H1 (cell line): ENCODE results near the gene NR1H3. TPM values are rescaled to one million over a fixed set of nuclear protein-coding genes. Genes with fewer than 3 reads are reported as not detected.

Experiments used
- CTCF ChIA-PET: fragments of 300-600 bp; sonication (Branson Sonifier 250); formaldehyde crosslinking; loops from one replicate; lab custom pipeline; 2021; ENCODE audit not compliant: partially characterized antibody; lab: Charles Lee
- POLR2A ChIA-PET: fragments of 300-600 bp; sonication (Branson Sonifier 250); formaldehyde crosslinking; loops from one replicate; lab custom pipeline; 2021; ENCODE audit warnings: inconsistent platforms; ENCODE audit not compliant: partially characterized antibody; lab: Charles Lee
- DNase-seq, 2 experiments: peaks; one replicate each; pipeline versions ENCODE4 v3.0.0 to v3.0.0-alpha.2; 2010 to 2022; ENCODE audit warnings: low spot score in 2 of 2, low read depth in 1 of 2, mixed read lengths in 1 of 2
- FAIRE-seq: peaks from 2 replicates; lab custom pipeline; 2011; peaks lifted over from hg19 to GRCh38; lab: Jason Lieb, UNC
- H2AFZ ChIP-seq: 2 replicates; pipeline ENCODE4 v1.8.1; 2012; ENCODE audit warnings: low read length, inconsistent platforms
- H2AK5ac ChIP-seq: 2 replicates; pipeline ENCODE4 v1.6.1; 2013; ENCODE audit warnings: low read depth, low read length
- H2BK120ac ChIP-seq: replicated peaks from 2 replicates; pipeline ENCODE3; 2013; ENCODE audit warnings: low read depth, low read length, inconsistent platforms
- H2BK12ac ChIP-seq: 2 replicates; pipeline ENCODE4 v1.6.1; 2013; ENCODE audit warnings: low read depth, low read length
- H2BK15ac ChIP-seq: 2 replicates; pipeline ENCODE4 v1.6.1; 2013; ENCODE audit warnings: low read length
- H2BK20ac ChIP-seq: 2 replicates; pipeline ENCODE4 v1.6.1; 2013; ENCODE audit warnings: low read length
- H2BK5ac ChIP-seq: 2 replicates; pipeline ENCODE4 v1.6.1; 2013; ENCODE audit warnings: low read depth, low read length
- H3K14ac ChIP-seq: 2 replicates; pipeline ENCODE4 v1.6.1; 2013; ENCODE audit warnings: inconsistent platforms; ENCODE audit not compliant: insufficient read length
- H3K18ac ChIP-seq: 2 replicates; pipeline ENCODE4 v1.6.1; 2013; ENCODE audit warnings: low read length; ENCODE audit errors: extremely low read depth
- H3K23ac ChIP-seq: 2 replicates; pipeline ENCODE4 v1.6.1; 2013; ENCODE audit warnings: inconsistent platforms; ENCODE audit not compliant: insufficient read length
- H3K23me2 ChIP-seq: 2 replicates; pipeline ENCODE4 v1.6.1; 2013; ENCODE audit warnings: low read depth, low read length
- H3K27ac ChIP-seq: 2 replicates; pipeline ENCODE4 v1.6.1; 2011; ENCODE audit warnings: low read depth, low read length, inconsistent platforms
- H3K27me3 ChIP-seq, 4 experiments: replicated peaks in 1 of 4; 1 replicate in 1 of 4; 2 replicates in 3 of 4; pipeline versions ENCODE4 v1.6.1 to v1.8.1; 2011 to 2013; ENCODE audit warnings: low read length in 3 of 4, mild to moderate bottlenecking in 3 of 4, inconsistent platforms in 2 of 4, mixed read lengths in 2 of 4, moderate library complexity in 1 of 4; ENCODE audit not compliant: control insufficient read depth in 3 of 4, insufficient read depth in 3 of 4; ENCODE audit errors: extremely low read depth in 1 of 4
- H3K36me3 ChIP-seq, 4 experiments: 2 replicates each; pipeline versions ENCODE4 v1.6.1 to v1.8.1; 2011 to 2013; ENCODE audit warnings: mild to moderate bottlenecking in 4 of 4, low read length in 3 of 4, moderate library complexity in 2 of 4, control low read depth in 1 of 4, inconsistent platforms in 1 of 4; ENCODE audit not compliant: insufficient read depth in 4 of 4, control insufficient read depth in 2 of 4
- H3K4ac ChIP-seq: replicated peaks from 2 replicates; pipeline ENCODE3; 2013; ENCODE audit warnings: low read length, low read depth, mixed read lengths, inconsistent platforms; ENCODE audit not compliant: insufficient read length
- H3K4me1 ChIP-seq, 4 experiments: replicated peaks in 1 of 4; 1 replicate in 1 of 4; 2 replicates in 3 of 4; pipeline versions ENCODE4 v1.6.1 to v1.8.1; 2011 to 2013; ENCODE audit warnings: low read length in 3 of 4, inconsistent platforms in 2 of 4, mixed read lengths in 1 of 4; ENCODE audit not compliant: insufficient read depth in 4 of 4, control insufficient read depth in 3 of 4
- H3K4me2 ChIP-seq, 2 experiments: 2 replicates each; pipeline versions ENCODE4 v1.6.1 to v1.8.1; 2011 to 2013; ENCODE audit warnings: low read depth in 2 of 2, low read length in 2 of 2, control low read depth in 1 of 2, inconsistent platforms in 1 of 2, mild to moderate bottlenecking in 1 of 2; ENCODE audit not compliant: insufficient read depth in 1 of 2
- H3K4me3 ChIP-seq, 4 experiments: fragments of 200-600, 300-600 bp in 1 of 4; sonication (generic), shearing (Covaris generic), sonication (Bioruptor Twin) in 1 of 4; 2 replicates each; pipeline versions ENCODE4 v1.5.1 to v1.8.1; 2011 to 2016; ENCODE audit warnings: low read length in 4 of 4, low read depth in 3 of 4, control low read depth in 2 of 4, inconsistent platforms in 2 of 4, mild to moderate bottlenecking in 2 of 4, mixed read lengths in 1 of 4, moderate library complexity in 1 of 4; ENCODE audit not compliant: insufficient read depth in 2 of 4; ENCODE audit errors: extremely low read depth in 1 of 4
- H3K56ac ChIP-seq: replicated peaks from 2 replicates; pipeline ENCODE3; 2013; ENCODE audit warnings: low read depth, mild to moderate bottlenecking, mixed read lengths, low read length, inconsistent platforms; ENCODE audit not compliant: insufficient read length
- H3K79me1 ChIP-seq: 2 replicates; pipeline ENCODE4 v1.6.1; 2013; ENCODE audit warnings: low read depth, low read length, control low read depth
- H3K79me2 ChIP-seq, 2 experiments: 2 replicates each; pipeline versions ENCODE4 v1.6.1 to v1.8.1; 2012 to 2013; ENCODE audit warnings: low read length in 2 of 2, mild to moderate bottlenecking in 2 of 2, inconsistent platforms in 1 of 2; ENCODE audit not compliant: insufficient read depth in 2 of 2, control insufficient read depth in 1 of 2
- H3K9ac ChIP-seq, 4 experiments: replicated peaks in 1 of 4; 1 replicate in 1 of 4; 2 replicates in 3 of 4; pipeline versions ENCODE4 v1.6.1 to v1.8.1; 2011 to 2013; ENCODE audit warnings: low read depth in 3 of 4, low read length in 3 of 4, control low read depth in 2 of 4, mild to moderate bottlenecking in 2 of 4, moderate library complexity in 2 of 4, inconsistent platforms in 1 of 4; ENCODE audit errors: extremely low read depth in 1 of 4
- H3K9me3 ChIP-seq, 2 experiments: 2 replicates each; pipeline versions ENCODE4 v1.6.1 to v1.8.1; 2012 to 2013; ENCODE audit warnings: mild to moderate bottlenecking in 2 of 2, moderate library complexity in 2 of 2, control low read depth in 1 of 2, inconsistent platforms in 1 of 2, low read depth in 1 of 2, low read length in 1 of 2, mixed read lengths in 1 of 2; ENCODE audit not compliant: insufficient read depth in 2 of 2
- H4K20me1 ChIP-seq, 2 experiments: replicated peaks in 1 of 2; 2 replicates each; pipeline versions ENCODE3 to v1.8.1; 2011 to 2013; ENCODE audit warnings: inconsistent platforms in 2 of 2, low read length in 2 of 2, mild to moderate bottlenecking in 1 of 2; ENCODE audit not compliant: insufficient read depth in 2 of 2, control insufficient read depth in 1 of 2
- H4K5ac ChIP-seq: 2 replicates; pipeline ENCODE4 v1.6.1; 2013; ENCODE audit warnings: low read length, low read depth, mixed read lengths, inconsistent platforms; ENCODE audit not compliant: insufficient read length
- H4K8ac ChIP-seq: 2 replicates; pipeline ENCODE4 v1.8.0; 2013; ENCODE audit warnings: mild to moderate bottlenecking, moderate library complexity, low read length, inconsistent platforms; ENCODE audit not compliant: insufficient read depth; ENCODE audit errors: extremely low read depth
- H4K91ac ChIP-seq: replicated peaks from 2 replicates; pipeline ENCODE3; 2013; ENCODE audit warnings: low read length, mixed read lengths, inconsistent platforms; ENCODE audit not compliant: insufficient read length
- CEBPB ChIP-seq: IDR thresholded peaks from 2 replicates; pipeline ENCODE4 v1.6.1; 2012; ENCODE audit warnings: low read depth, low read length
- GTF2F1 ChIP-seq: IDR thresholded peaks from 2 replicates; pipeline ENCODE4 v1.6.1; 2012; ENCODE audit warnings: low read depth, low read length, improper control_type of control experiment, borderline replicate concordance
- HDAC2 ChIP-seq, 2 experiments: fragments of 300-600 bp in 1 of 2; sonication (generic) in 1 of 2; IDR thresholded peaks; 2 replicates each; pipeline ENCODE4 v1.6.1; 2011 to 2012; ENCODE audit warnings: low read depth in 2 of 2, low read length in 2 of 2, mild to moderate bottlenecking in 2 of 2, moderate library complexity in 2 of 2, borderline replicate concordance in 1 of 2, inconsistent platforms in 1 of 2
- JUN ChIP-seq: IDR thresholded peaks from 2 replicates; pipeline ENCODE4 v1.6.1; 2011; ENCODE audit warnings: low read depth, mild to moderate bottlenecking, improper control_type of control experiment, low read length
- KDM5A ChIP-seq: fragments of 200-600 bp; IDR thresholded peaks from 2 replicates; pipeline ENCODE4 v1.7.1; 2012; ENCODE audit warnings: mild to moderate bottlenecking, low read length, inconsistent platforms, mixed read lengths
- NANOG ChIP-seq: IDR thresholded peaks from 2 replicates; pipeline ENCODE4 v1.6.1; 2011; ENCODE audit warnings: low read length, low read depth, mild to moderate bottlenecking, inconsistent platforms; ENCODE audit not compliant: insufficient read depth, poor library complexity, severe bottlenecking
- RXRA ChIP-seq: IDR thresholded peaks from 2 replicates; pipeline ENCODE4 v1.6.1; 2011; ENCODE audit warnings: low read depth, mild to moderate bottlenecking, low read length, moderate library complexity; ENCODE audit not compliant: insufficient read depth
- SP1 ChIP-seq: IDR thresholded peaks from 2 replicates; pipeline ENCODE4 v1.6.1; 2011; ENCODE audit warnings: low read depth, low read length
- TAF1 ChIP-seq: IDR thresholded peaks from 2 replicates; pipeline ENCODE4 v1.6.1; 2011; ENCODE audit warnings: mild to moderate bottlenecking, low read depth, low read length
- WGBS, 2 experiments: shearing (Covaris generic) in 1 of 2; methylation state at CpG; one replicate each; pipeline versions ENCODE4 v1.1.6 to v1.1.7; 2013 to 2015; ENCODE audit warnings: low lambda C conversion rate in 2 of 2, mixed read lengths in 2 of 2, inconsistent platforms in 1 of 2, low coverage in 1 of 2, missing lambda C conversion rate in 1 of 2; ENCODE audit not compliant: insufficient replicate concordance in 2 of 2, insufficient coverage in 1 of 2, insufficient read length in 1 of 2; ENCODE audit errors: extremely low coverage in 1 of 2, missing lambda C conversion rate in 1 of 2; 5-methylcytosine and 5-hydroxymethylcytosine counted together
- polyA plus RNA-seq, 7 experiments: library from polyadenylated mRNA; depleted of rRNA in 3 of 7; stranded (reverse) in 5 of 7; unstranded in 2 of 7; fragments of >200 nt in 5 of 7; fragments of 200-250 nt in 2 of 7; gene quantifications; 1 replicate in 5 of 7; 2 replicates in 1 of 7; 4 replicates in 1 of 7; pipeline versions ENCODE4 v1.2.1 to v1.2.3, GENCODE V29; 2011 to 2013; ENCODE audit warnings: missing spikeins in 2 of 7, mixed read lengths in 2 of 7
- total RNA-seq: library from RNA; stranded (reverse); fragmentation: NEBNext Ultra II Directional; extraction: Animal tissue kit (Norgen Biotek cat#: 25700); gene quantifications from 2 replicates; pipeline ENCODE4 v1.2.1, GENCODE V29; 2021

NR1H3 gene
- total and polyA plus RNA-seq, 2 of the 8 experiments (the other 6 are each of a cell fraction or from before 2014, with no cell fraction given), result 19.9 to 42.1 TPM

GRCh38 chr11:47306484-47306844, 48.7 kb downstream of the NR1H3 start:
- Histone ChIP-seq H2BK5ac (no peak overlapping the region), H4K8ac (no peak overlapping the region), H3K14ac (no peak overlapping the region), H2AK5ac (no peak overlapping the region), H3K23me2 (no peaks in the 10 kb centered on the region), H3K36me3 (peaks cover 4 to 30% (median 13%) of the 10 kb centered on the region in 4 experiments), H3K9me3 (no peaks in the 10 kb centered on the region), H3K23ac (no peak overlapping the region), H2BK20ac (no peak overlapping the region), H3K18ac (no peak overlapping the region), H3K4me1 (no peaks in the 10 kb centered on the region), H2AFZ (no peak overlapping the region), H3K4me2 (no peak overlapping the region), H2BK120ac (no peak overlapping the region), H3K4ac (no peak overlapping the region), H2BK12ac (no peak overlapping the region), H3K9ac (no peak overlapping the region), H4K5ac (no peak overlapping the region), H3K56ac (no peak overlapping the region), H4K91ac (no peak overlapping the region), H3K27ac (no peak overlapping the region), H3K27me3 (no peaks in the 10 kb centered on the region), H2BK15ac (no peak overlapping the region), H4K20me1 (peaks cover 0 to 4% of the 10 kb centered on the region in 2 experiments), H3K4me3 (no peak overlapping the region), H3K79me1 (no peaks in the 10 kb centered on the region; the same call in 1 of the 2 replicates), H3K79me2 (no peaks in the 10 kb centered on the region)
- 21% methylated on average over 1 of the region's 1 CpG; no CpG with 5 or more reads in 1 of the 2 experiments for WGBS, 2 experiments
- ChIA-PET CTCF (interaction anchor here (0.7 to 1.6 kb wide), 7 partner anchors 18 to 145 kb away, joined by 3 to 5 read pairs (median 3); no protein-coding TSS in a partner anchor), POLR2A (interaction anchor here (1.2 kb wide), 1 partner anchor 11 kb away, joined by 4 read pairs; no protein-coding TSS in a partner anchor)
- no peak for FAIRE-seq
- no peak for DNase-seq
- TF ChIP-seq NANOG (no peak), KDM5A (no peak), JUN (no peak), HDAC2 (IDR thresholded peaks at IDR 0.05; ENCODE audit: borderline replicate concordance in 1 of 2, low read depth in 2 of 2, low read length in 2 of 2) (no peak), RXRA (no peak), SP1 (no peak), CEBPB (no peak), TAF1 (no peak), GTF2F1 (no peak)
